CD14-positive monocyte (primary cell): ENCODE measurements around the gene SMYD3. TPM values are rescaled to one million over a fixed set of nuclear protein-coding genes. Genes with fewer than 3 reads are reported as not detected.

ENCODE experiments used
- DNase-seq, 3 donors: peaks; one replicate each; pipeline ENCODE4 v3.0.0-alpha.2; 2011 to 2022
- H2AFZ ChIP-seq: 2 replicates; pipeline ENCODE4 v1.6.0; 2012; ENCODE audit warnings: mild to moderate bottlenecking, low read depth, low read length, inconsistent platforms; ENCODE audit not compliant: insufficient read depth, poor library complexity, severe bottlenecking
- H3K27ac ChIP-seq, 2 donors: 1 replicate in 1 of 2; 2 replicates in 1 of 2; pipeline ENCODE4 v1.5.1; 2012 to 2013; ENCODE audit warnings: low read length in 2 of 2, control low read depth in 1 of 2, inconsistent platforms in 1 of 2, low read depth in 1 of 2, mild to moderate bottlenecking in 1 of 2
- H3K27me3 ChIP-seq, 2 donors: one replicate each; pipeline versions ENCODE4 v1.6.0 to v1.6.1; 2011 to 2013; ENCODE audit warnings: low read length in 2 of 2; ENCODE audit not compliant: control insufficient read depth in 2 of 2, insufficient read depth in 2 of 2
- H3K36me3 ChIP-seq, 2 donors: replicated peaks in 1 of 2; 1 replicate in 1 of 2; 2 replicates in 1 of 2; pipeline versions ENCODE4 v1.5.1 to v1.6.1; 2012 to 2013; ENCODE audit warnings: low read length in 2 of 2, control low read depth in 1 of 2, inconsistent platforms in 1 of 2, mild to moderate bottlenecking in 1 of 2; ENCODE audit not compliant: insufficient read depth in 2 of 2, control insufficient read depth in 1 of 2
- H3K4me1 ChIP-seq, 2 donors: 1 replicate in 1 of 2; 2 replicates in 1 of 2; pipeline versions ENCODE4 v1.5.1 to v1.6.1; 2012 to 2013; ENCODE audit warnings: low read length in 2 of 2, control low read depth in 1 of 2, inconsistent platforms in 1 of 2, mild to moderate bottlenecking in 1 of 2, moderate library complexity in 1 of 2; ENCODE audit not compliant: insufficient read depth in 2 of 2, control insufficient read depth in 1 of 2
- H3K4me2 ChIP-seq: replicated peaks from 2 replicates; pipeline ENCODE3; 2012; ENCODE audit warnings: low read length, moderate library complexity, mild to moderate bottlenecking; ENCODE audit not compliant: poor library complexity, severe bottlenecking; ENCODE audit errors: extremely low read depth
- H3K4me3 ChIP-seq, 3 experiments: fragments of 200-600 bp in 1 of 3; sonication (generic) in 1 of 3; replicated peaks in 1 of 3; 1 replicate in 2 of 3; 2 replicates in 1 of 3; pipeline ENCODE4 v1.5.1; 2011 to 2013; ENCODE audit warnings: low read length in 3 of 3, mild to moderate bottlenecking in 3 of 3, control low read depth in 2 of 3, low read depth in 2 of 3, inconsistent platforms in 1 of 3, moderate library complexity in 1 of 3
- H3K79me2 ChIP-seq: 2 replicates; pipeline ENCODE4 v1.6.0; 2012; ENCODE audit warnings: mild to moderate bottlenecking, control low read depth, inconsistent platforms, low read length, moderate library complexity; ENCODE audit not compliant: insufficient read depth
- H3K9ac ChIP-seq: 2 replicates; pipeline ENCODE4 v1.6.0; 2017; ENCODE audit warnings: low read length, mild to moderate bottlenecking; ENCODE audit not compliant: insufficient read depth, poor library complexity, severe bottlenecking
- H3K9me3 ChIP-seq, 2 donors: replicated peaks in 1 of 2; 1 replicate in 1 of 2; 2 replicates in 1 of 2; pipeline versions ENCODE4 v1.5.1 to v1.6.1; 2012 to 2013; ENCODE audit warnings: low read length in 2 of 2, control low read depth in 1 of 2; ENCODE audit not compliant: control insufficient read depth in 1 of 2, insufficient read depth in 1 of 2
- H4K20me1 ChIP-seq: 2 replicates; pipeline ENCODE4 v1.6.0; 2012; ENCODE audit warnings: mild to moderate bottlenecking, low read length, control low read depth, moderate library complexity; ENCODE audit not compliant: insufficient read depth
- H3K27ac Mint-ChIP-seq, 7 donors: one replicate each; pipeline ENCODE4 v1.8.0; 2020; ENCODE audit warnings: mild to moderate bottlenecking in 7 of 7, mixed read lengths in 7 of 7, moderate library complexity in 6 of 7, inconsistent platforms in 2 of 7
- H3K27me3 Mint-ChIP-seq, 3 donors: one replicate each; pipeline ENCODE4 v1.8.0; 2021 to 2022; ENCODE audit warnings: low read depth in 3 of 3, mild to moderate bottlenecking in 3 of 3, mixed read lengths in 3 of 3, moderate library complexity in 3 of 3, inconsistent platforms in 1 of 3
- H3K36me3 Mint-ChIP-seq, 2 donors: one replicate each; pipeline ENCODE4 v1.8.0; 2020; ENCODE audit warnings: mixed read lengths in 2 of 2, inconsistent platforms in 1 of 2, mild to moderate bottlenecking in 1 of 2
- H3K4me1 Mint-ChIP-seq: one replicate; pipeline ENCODE4 v1.8.0; 2020; ENCODE audit warnings: mild to moderate bottlenecking, mixed read lengths
- H3K4me3 Mint-ChIP-seq, 2 donors: one replicate each; pipeline ENCODE4 v1.8.0; 2020; ENCODE audit warnings: mild to moderate bottlenecking in 2 of 2, mixed read lengths in 2 of 2, moderate library complexity in 1 of 2
- H3K9me3 Mint-ChIP-seq, 7 donors: one replicate each; pipeline ENCODE4 v1.8.0; 2020 to 2022; ENCODE audit warnings: mixed read lengths in 7 of 7, mild to moderate bottlenecking in 6 of 7, moderate library complexity in 6 of 7, inconsistent platforms in 2 of 7
- CTCF ChIP-seq: fragments of 200-600 bp; IDR thresholded peaks from one replicate; pipeline ENCODE4 v1.8.0; 2022; ENCODE audit warnings: antibody characterized with exemption, mild to moderate bottlenecking
- WGBS: methylation state at CpG from one replicate; pipeline ENCODE4 v1.1.5; 2013; ENCODE audit warnings: missing lambda C conversion rate; ENCODE audit not compliant: insufficient coverage; 5-methylcytosine and 5-hydroxymethylcytosine counted together
- intact Hi-C, 2 donors: fragments of 100-400 bp; cut with micrococcal nuclease; formaldehyde crosslinking; loops; one replicate each; pipeline versions ENCODE4 v1.15.0 to v1.15.1; 2023
- polyA plus RNA-seq, 3 donors: library from polyadenylated mRNA; depleted of rRNA in 1 of 3; unstranded in 2 of 3; stranded (reverse) in 1 of 3; fragments of 300-500 nt in 2 of 3; fragments of >200 nt in 1 of 3; fragmentation: Illumina TruSeq in 2 of 3; gene quantifications; 1 replicate in 2 of 3; 2 replicates in 1 of 3; pipeline ENCODE4 v1.2.3, GENCODE V29; 2012 to 2021

The SMYD3 gene
- polyA plus RNA-seq, 3 donors: 2.7 to 8.4 (median 4.0) TPM

GRCh38 chr1:246001142-246001836 is 505.8 kb downstream of the SMYD3 start:
- Mint-ChIP-seq H3K4me1 (peaks cover 12% of the 10 kb centered on the region), H3K4me3 (no peak overlapping the region), H3K9me3 (peaks cover 0 to 2% (median 0%) of the 10 kb centered on the region in 7 donors), H3K27ac (no peak overlapping the region), H3K27me3 (peaks cover 2 to 4% (median 4%) of the 10 kb centered on the region in 3 donors), H3K36me3 (no peaks in the 10 kb centered on the region)
- DNase-seq: no peak
- Histone ChIP-seq H3K36me3 (no peaks in the 10 kb centered on the region), H3K4me3 (no peak overlapping the region), H3K4me2 (no peak overlapping the region), H3K9ac (no peak overlapping the region), H3K4me1 (no peaks in the 10 kb centered on the region), H3K27me3 (no peaks in the 10 kb centered on the region), H3K79me2 (no peaks in the 10 kb centered on the region), H4K20me1 (no peaks in the 10 kb centered on the region), H2AFZ (no peak overlapping the region), H3K27ac (no peak overlapping the region), H3K9me3 (no peaks in the 10 kb centered on the region)
- no CpG with 5 or more reads among the region's 9 CpGs for WGBS
- no peak for TF ChIP-seq CTCF
- intact Hi-C loops: no loop called here

GRCh38 chr1:246000638-246001015 is 506.5 kb downstream of the SMYD3 start:
- no peaks in the 10 kb centered on the region for H3K4me1 ChIP-seq
- no peaks in the 10 kb centered on the region for H3K79me2 ChIP-seq
- intact Hi-C loops: no loop called here
- H2AFZ ChIP-seq: no peak overlapping the region
- no peaks in the 10 kb centered on the region for H4K20me1 ChIP-seq
- H3K36me3 ChIP-seq: no peaks in the 10 kb centered on the region
- DNase-seq: no peak
- no peak overlapping the region for H3K9ac ChIP-seq
- H3K27me3 ChIP-seq: no peaks in the 10 kb centered on the region
- Mint-ChIP-seq H3K4me3 (no peak overlapping the region), H3K4me1 (peaks cover 12% of the 10 kb centered on the region), H3K9me3 (peaks cover 0 to 2% (median 0%) of the 10 kb centered on the region in 7 donors), H3K27me3 (peaks cover 2 to 4% (median 4%) of the 10 kb centered on the region in 3 donors), H3K27ac (no peak overlapping the region), H3K36me3 (no peaks in the 10 kb centered on the region)
- no CpG with 5 or more reads among the region's 5 CpGs for WGBS
- no peak overlapping the region for H3K4me2 ChIP-seq
- no peaks in the 10 kb centered on the region for H3K9me3 ChIP-seq
- TF ChIP-seq CTCF: no peak
- no peak overlapping the region for H3K27ac ChIP-seq
- H3K4me3 ChIP-seq: no peak overlapping the region
